SU-DHL-6 (cell line): ENCODE data around the gene PCDHA3.
A peak's percentile ranks its signal among the peaks of the same experiment; 100 is the strongest.
"Not testable (repeated sequence)": the region's sequence is repeated elsewhere in the genome, so short reads cannot be mapped to it uniquely, and the experiment has no call there.

Experiments
- H2AFZ ChIP-seq: fragments of 200-600 bp; sonication (generic); 2 replicates; pipeline ENCODE4 v1.6.1; 2014; ENCODE audit warnings: low read depth, mild to moderate bottlenecking, moderate library complexity, mixed read lengths, antibody characterized with exemption, low read length; ENCODE audit not compliant: severe bottlenecking
- H3F3A ChIP-seq: fragments of 200-600 bp; shearing (Covaris generic); 2 replicates; pipeline ENCODE4 v1.6.0; 2016; ENCODE audit warnings: antibody characterized with exemption, mild to moderate bottlenecking; ENCODE audit not compliant: insufficient read depth
- H3K27ac ChIP-seq: fragments of 200-600 bp; sonication (generic); 2 replicates; pipeline ENCODE4 v1.5.1; 2016; ENCODE audit warnings: low read depth, mild to moderate bottlenecking, low read length, moderate library complexity, mixed read lengths
- H3K27me3 ChIP-seq: fragments of 200-600 bp; sonication (generic), shearing (Covaris generic); 2 replicates; pipeline ENCODE4 v1.6.0; 2014; ENCODE audit warnings: mild to moderate bottlenecking, low read length
- H3K36me3 ChIP-seq: fragments of 200-600 bp; sonication (generic); 2 replicates; pipeline ENCODE4 v1.6.1; 2014; ENCODE audit warnings: mild to moderate bottlenecking, low read length, mixed read lengths
- H3K4me2 ChIP-seq: fragments of 300-600, 200-600 bp; shearing (Covaris generic), sonication (generic); 2 replicates; pipeline ENCODE4 v1.6.0; 2014; ENCODE audit warnings: low read length, low read depth, mild to moderate bottlenecking; ENCODE audit not compliant: poor library complexity, severe bottlenecking
- H3K4me3 ChIP-seq: fragments of 200-600 bp; sonication (generic); 2 replicates; pipeline ENCODE4 v1.5.1; 2014; ENCODE audit warnings: antibody characterized with exemption, low read length, mild to moderate bottlenecking, mixed read lengths; ENCODE audit not compliant: insufficient read depth, poor library complexity, severe bottlenecking
- H3K79me2 ChIP-seq: fragments of 200-600 bp; sonication (generic); 2 replicates; pipeline ENCODE4 v1.6.1; 2014; ENCODE audit warnings: mild to moderate bottlenecking, low read length, moderate library complexity; ENCODE audit not compliant: insufficient read depth
- H3K9ac ChIP-seq: fragments of 200-600 bp; sonication (generic); 2 replicates; pipeline ENCODE4 v1.7.0; 2014; ENCODE audit warnings: mild to moderate bottlenecking, low read length
- H3K9me2 ChIP-seq: fragments of 200-600 bp; sonication (generic); replicated peaks from 2 replicates; pipeline ENCODE4 v1.6.1; 2014; ENCODE audit warnings: low read length; ENCODE audit not compliant: insufficient read depth
- H3K9me3 ChIP-seq: fragments of 200-600 bp; sonication (generic); 2 replicates; pipeline ENCODE4 v1.6.1; 2014; ENCODE audit warnings: low read length, mixed read lengths; ENCODE audit not compliant: insufficient read depth
- H4K20me1 ChIP-seq: fragments of 200-600 bp; sonication (generic); 2 replicates; pipeline ENCODE4 v1.6.1; 2014; ENCODE audit warnings: low read depth, mild to moderate bottlenecking, antibody characterized with exemption, low read length, moderate library complexity, mixed read lengths
- CTCF ChIP-seq: fragments of 200-600 bp; sonication (generic); IDR thresholded peaks from one replicate; pipeline ENCODE4 v1.5.1; 2017; ENCODE audit warnings: antibody characterized with exemption, mild to moderate bottlenecking, low read length, moderate library complexity; ENCODE audit not compliant: insufficient read depth, poor library complexity, severe bottlenecking
- EZH2phosphoT487 ChIP-seq: fragments of 200-600 bp; sonication (generic), shearing (Covaris generic); conservative IDR thresholded peaks from 2 replicates; pipeline ENCODE4 v1.6.1; 2018; ENCODE audit warnings: mild to moderate bottlenecking, antibody characterized with exemption, low read length, moderate library complexity, mixed read lengths

Gene PCDHA3

GRCh38 chr5:140834439-140835008 is 33.7 kb downstream of the PCDHA3 start:
- not testable (repeated sequence) for H3K27me3 ChIP-seq, H3K4me3 ChIP-seq, H3K4me2 ChIP-seq, H4K20me1 ChIP-seq, H3K9me3 ChIP-seq, H3K79me2 ChIP-seq, H3K9me2 ChIP-seq, H3K27ac ChIP-seq, H3K36me3 ChIP-seq, H2AFZ ChIP-seq, H3K9ac ChIP-seq, H3F3A ChIP-seq

DNA sequence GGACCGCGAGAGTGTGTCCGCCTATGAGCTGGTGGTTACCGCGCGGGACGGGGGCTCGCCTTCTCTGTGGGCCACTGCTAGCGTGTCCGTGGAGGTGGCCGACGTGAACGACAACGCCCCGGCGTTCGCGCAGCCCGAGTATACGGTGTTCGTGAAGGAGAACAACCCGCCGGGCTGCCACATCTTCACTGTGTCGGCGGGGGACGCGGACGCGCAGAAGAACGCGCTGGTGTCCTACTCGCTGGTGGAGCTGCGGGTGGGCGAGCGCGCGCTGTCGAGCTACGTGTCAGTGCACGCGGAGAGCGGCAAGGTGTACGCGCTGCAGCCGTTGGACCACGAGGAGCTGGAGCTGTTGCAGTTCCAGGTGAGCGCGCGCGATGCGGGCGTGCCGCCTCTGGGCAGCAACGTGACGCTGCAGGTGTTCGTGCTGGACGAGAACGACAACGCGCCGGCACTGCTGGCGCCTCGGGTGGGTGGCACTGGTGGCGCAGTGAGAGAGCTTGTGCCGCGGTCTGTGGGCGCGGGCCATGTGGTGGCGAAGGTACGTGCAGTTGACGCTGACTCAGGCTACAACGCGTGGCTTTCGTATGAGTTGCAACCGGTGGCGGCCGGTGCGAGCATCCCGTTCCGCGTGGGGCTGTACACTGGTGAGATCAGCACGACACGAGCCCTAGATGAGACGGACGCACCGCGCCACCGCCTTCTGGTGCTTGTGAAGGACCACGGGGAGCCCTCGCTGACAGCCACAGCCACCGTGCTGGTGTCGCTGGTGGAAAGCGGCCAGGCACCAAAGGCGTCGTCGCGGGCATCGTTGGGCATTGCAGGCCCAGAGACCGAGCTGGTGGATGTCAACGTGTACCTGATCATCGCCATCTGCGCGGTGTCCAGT is 35.0 kb downstream of the PCDHA3 start:
- Histone ChIP-seq H3K9ac (no peak overlapping the region), H3K9me2 (no peaks in the 10 kb centered on the region), H3K9me3 (no peaks in the 10 kb centered on the region), H3K27ac (no peak overlapping the region), H3F3A (no peaks in the 10 kb centered on the region), H3K27me3 (no peaks in the 10 kb centered on the region), H3K79me2 (no peaks in the 10 kb centered on the region), H3K4me3 (no peak overlapping the region), H3K36me3 (no peaks in the 10 kb centered on the region), H3K4me2 (no peak overlapping the region), H2AFZ (no peak overlapping the region), H4K20me1 (no peaks in the 10 kb centered on the region)
- no peak for TF ChIP-seq EZH2phosphoT487
- no peak for TF ChIP-seq CTCF

GRCh38 chr5:140840978-140841962 is 40.4 kb downstream of the PCDHA3 start, which contains the start of gene PCDHA8:
Gene PCDHA8, plus strand, starts transcription at chr5:140841187. Its CDS starts 135 bp downstream, at chr5:140841322.
- Histone ChIP-seq H3K9me2 (no peaks in the 10 kb centered on the region), H3K9ac (no peak within 1 kb of the TSS), H2AFZ (no peak within 1 kb of the TSS), H3K27ac (no peak within 1 kb of the TSS), H3K4me2 (peak within 1 kb of the TSS; percentile 31), H3F3A (no peaks in the 10 kb centered on the region), H3K79me2 (no peaks in the 10 kb centered on the region), H3K9me3 (no peaks in the 10 kb centered on the region), H4K20me1 (no peaks in the 10 kb centered on the region), H3K36me3 (no peaks in the 10 kb centered on the region), H3K4me3 (no peak within 1 kb of the TSS), H3K27me3 (no peaks in the 10 kb centered on the region)
- TF ChIP-seq CTCF (peak; percentile 28), EZH2phosphoT487 (no peak)
